ENCODE data around the gene CLCN1.
A peak's percentile ranks its signal among the peaks of the same experiment; 100 is the strongest.
"Not testable (repeated sequence)": the region's sequence is repeated elsewhere in the genome, so short reads cannot be mapped to it uniquely, and the experiment has no call there.

Gene CLCN1

GRCh38 chr7:143315776-143316175 lies at the start of gene CLCN1:
TSS of gene CLCN1 (plus strand) at chr7:143316111. CDS start at chr7:143316213, 102 bp downstream.
- DNase-seq (ENCODE audit: low spot score), result no peak

- DNase-seq (ENCODE audit: low spot score), result no peak
Observed at GRCh38 chr7:143269251-143269650, 46.7 kb upstream of the CLCN1 start.

GRCh38 chr7:143271240-143271639 lies 44.7 kb upstream of the CLCN1 start:
- DNase-seq (ENCODE audit: low spot score), result no peak

GRCh38 chr7:143272871-143273270 lies 43.0 kb upstream of the CLCN1 start:
- no peak for DNase-seq (ENCODE audit: low spot score)

GRCh38 chr7:143279186-143280098 lies 36.5 kb upstream of the CLCN1 start:
- DNase-seq (ENCODE audit: low spot score), result no peak

- DNase-seq (ENCODE audit: low spot score), result no peak
Observed at GRCh38 chr7:143280160-143280559, 35.8 kb upstream of the CLCN1 start.

- no peak for DNase-seq (ENCODE audit: low spot score)
Observed at GRCh38 chr7:143280566-143280965, 35.3 kb upstream of the CLCN1 start.

- no peak for DNase-seq (ENCODE audit: low spot score)
Observed at GRCh38 chr7:143281529-143281928, 34.4 kb upstream of the CLCN1 start.

- no peak for DNase-seq (ENCODE audit: low spot score)
Observed at GRCh38 chr7:143282124-143282523, 33.8 kb upstream of the CLCN1 start.

- no peak for DNase-seq (ENCODE audit: low spot score)
Observed at GRCh38 chr7:143283381-143283780, 32.5 kb upstream of the CLCN1 start.

- no peak for DNase-seq (ENCODE audit: low spot score)
Observed at GRCh38 chr7:143284591-143285469, 31.1 kb upstream of the CLCN1 start, which contains the start of gene TMEM139. TSS of gene TMEM139 (plus strand) at chr7:143284958. CDS start at chr7:143285958, 1,000 bp downstream.

- no peak for DNase-seq (ENCODE audit: low spot score)
Observed at GRCh38 chr7:143285470-143285778, 30.5 kb upstream of the CLCN1 start.

GRCh38 chr7:143285806-143286521 lies 29.9 kb upstream of the CLCN1 start:
- DNase-seq (ENCODE audit: low spot score), result no peak

- no peak for DNase-seq (ENCODE audit: low spot score)
Observed at GRCh38 chr7:143286522-143286890, 29.4 kb upstream of the CLCN1 start.

GRCh38 chr7:143287339-143287934 lies 28.5 kb upstream of the CLCN1 start:
- DNase-seq (ENCODE audit: low spot score), result no peak

- DNase-seq (ENCODE audit: low spot score), result peak; percentile 90
Observed at GRCh38 chr7:143287935-143288826, 27.7 kb upstream of the CLCN1 start, which contains the start of gene CASP2. TSS of gene CASP2 (plus strand) at chr7:143288351. CDS start at chr7:143288456, 105 bp downstream.

- DNase-seq (ENCODE audit: low spot score), result no peak
Observed at GRCh38 chr7:143288836-143289235, 27.1 kb upstream of the CLCN1 start.

GRCh38 chr7:143289421-143289820 lies 26.5 kb upstream of the CLCN1 start:
- DNase-seq (ENCODE audit: low spot score), result no peak

GRCh38 chr7:143289888-143290287 lies 26.0 kb upstream of the CLCN1 start:
- DNase-seq (ENCODE audit: low spot score), result not testable (repeated sequence)

- no peak for DNase-seq (ENCODE audit: low spot score)
Observed at GRCh38 chr7:143290293-143290692, 25.6 kb upstream of the CLCN1 start.

GRCh38 chr7:143292876-143293275 lies 23.0 kb upstream of the CLCN1 start:
- no peak for DNase-seq (ENCODE audit: low spot score)
